Stimulated activated CD4-positive, alpha-beta T cell treated with anti-CD3 and anti-CD28 coated beads, Interleukin-2, amount 100 ng/mL, for 48 hours (primary cell): ENCODE results near the gene PKD1.

ENCODE experiments used
- DNase-seq, 2 donors: peaks; one replicate each; pipeline ENCODE4 v3.0.0-alpha.2; 2020

Gene PKD1

DNA sequence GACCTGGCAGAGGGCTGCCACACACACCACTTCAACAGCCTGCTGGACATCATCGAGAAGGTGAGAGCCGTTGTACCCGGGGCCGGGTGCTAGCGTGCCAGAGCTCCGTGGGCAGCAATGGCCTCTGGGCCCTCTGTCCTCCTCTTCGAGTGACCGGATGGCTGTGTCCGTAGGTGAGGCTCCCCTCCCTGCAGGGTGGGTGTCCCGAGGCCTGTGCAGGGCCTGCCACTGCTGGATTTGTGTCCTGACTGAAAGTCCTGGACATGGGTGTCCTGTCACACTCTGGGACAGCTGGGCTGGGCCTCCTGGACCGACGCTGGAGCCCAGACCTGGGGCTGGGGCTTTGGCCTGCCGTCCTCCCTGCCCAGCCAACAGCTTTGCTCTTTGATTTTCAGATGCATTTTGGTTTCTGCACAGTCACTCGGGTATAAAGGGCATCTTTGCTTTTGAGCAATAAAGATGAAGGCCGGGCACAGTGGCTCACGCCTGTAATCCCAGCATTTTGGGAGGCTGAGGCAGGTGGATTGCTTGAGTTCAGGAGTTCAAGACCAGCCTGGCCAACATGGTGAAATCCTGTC, 71.2 kb downstream of the PKD1 start:
- no peak for DNase-seq

DNA sequence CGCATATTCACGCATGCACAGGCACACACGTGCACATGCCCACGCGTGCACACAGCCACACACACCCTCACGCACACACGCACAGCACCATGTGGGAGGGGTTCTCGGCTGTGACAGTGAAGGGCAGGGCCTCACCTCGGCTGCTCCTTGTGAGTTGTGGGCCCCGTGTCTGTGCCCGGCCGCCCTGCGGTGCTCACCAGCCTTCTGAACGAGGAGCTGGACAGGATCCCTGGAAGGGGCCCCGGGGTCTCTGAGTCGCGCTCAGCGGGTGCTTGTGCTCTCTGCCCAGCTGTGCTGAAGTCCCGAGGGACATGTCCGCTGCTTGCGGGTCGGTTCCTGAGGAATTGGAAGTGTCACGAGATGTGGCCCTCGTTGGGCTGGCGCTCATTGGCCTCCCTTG, 71.8 kb downstream of the PKD1 start:
- no peak for DNase-seq

DNA sequence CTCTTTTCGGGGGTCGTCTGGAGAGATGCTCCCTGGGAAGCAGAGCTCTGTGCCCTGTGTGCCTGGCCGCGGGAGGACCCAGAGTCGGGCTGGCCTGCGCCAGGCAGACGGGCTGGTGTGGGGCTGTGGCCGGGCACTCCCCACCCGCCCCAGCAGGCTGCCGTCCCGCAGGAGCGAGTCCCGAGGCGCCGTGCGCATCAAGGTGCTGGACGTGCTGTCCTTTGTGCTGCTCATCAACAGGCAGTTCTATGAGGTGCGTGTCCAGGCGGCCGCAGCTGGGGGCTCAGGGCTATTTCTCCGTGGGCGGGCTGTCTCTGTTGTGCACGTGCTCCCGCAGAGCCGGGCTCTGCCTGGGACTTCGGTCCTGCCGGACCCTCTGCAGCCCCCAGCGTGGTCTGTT, 72.9 kb downstream of the PKD1 start:
- no peak for DNase-seq

DNA sequence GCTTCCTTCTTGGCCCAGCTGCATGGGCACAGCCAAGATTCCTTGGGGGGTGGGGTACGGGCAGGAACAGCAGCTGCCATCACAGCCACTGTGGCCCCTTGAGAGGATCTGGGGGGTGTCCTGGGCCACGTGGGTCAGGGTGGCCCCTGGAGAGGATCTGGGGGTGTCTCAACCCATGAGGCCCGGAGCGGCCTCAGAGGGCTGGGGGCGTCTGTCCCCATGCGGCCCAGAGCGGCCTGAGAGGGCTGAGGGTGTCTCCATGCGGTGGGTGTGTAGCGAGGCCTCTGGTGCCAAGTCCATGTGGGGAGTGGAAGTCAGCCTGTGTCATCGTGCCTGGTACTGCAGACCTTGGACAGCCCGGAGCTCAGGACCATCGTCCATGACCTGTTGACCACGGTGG, 74.2 kb downstream of the PKD1 start:
- no peak for DNase-seq

DNA sequence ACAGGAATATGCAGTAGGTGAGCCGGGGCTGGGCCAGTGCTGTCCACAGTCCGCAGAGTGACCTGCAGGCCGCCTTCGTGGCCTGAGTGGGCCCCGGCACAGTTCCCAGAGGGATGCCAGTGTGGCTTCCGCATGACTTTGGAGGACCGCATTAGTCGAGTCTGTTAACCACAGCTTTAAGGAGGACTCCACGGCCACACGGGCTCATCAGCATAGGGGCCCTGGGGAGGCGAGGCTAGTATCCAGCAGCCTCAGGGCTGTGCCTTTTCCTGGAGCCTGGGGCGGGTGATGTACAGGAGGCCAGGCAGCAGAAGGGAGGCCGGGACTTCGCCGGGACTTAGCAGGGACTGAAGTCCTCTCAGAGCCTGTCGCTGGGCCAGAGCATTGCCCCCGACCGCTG, 74.7 kb downstream of the PKD1 start:
- DNase-seq, result no peak

DNA sequence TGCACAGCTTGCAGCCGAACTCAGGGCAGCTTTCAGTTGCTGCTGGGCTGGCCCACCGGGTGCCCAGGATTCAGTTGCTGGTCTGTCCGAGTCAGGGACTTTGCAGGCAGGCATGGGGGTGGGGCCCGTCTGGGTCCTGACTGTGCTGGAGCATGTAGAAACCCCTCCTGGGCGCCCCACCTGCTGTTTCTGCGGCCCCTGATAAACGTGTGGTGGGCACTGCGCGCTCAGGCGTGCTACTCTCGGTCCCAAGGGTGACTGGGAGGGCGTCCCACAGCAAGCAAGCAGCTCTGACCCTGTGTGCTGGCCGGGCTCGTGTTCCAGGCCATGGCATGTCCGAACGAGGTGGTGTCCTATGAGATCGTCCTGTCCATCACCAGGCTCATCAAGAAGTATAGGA, 75.4 kb downstream of the PKD1 start:
- no peak for DNase-seq

DNA sequence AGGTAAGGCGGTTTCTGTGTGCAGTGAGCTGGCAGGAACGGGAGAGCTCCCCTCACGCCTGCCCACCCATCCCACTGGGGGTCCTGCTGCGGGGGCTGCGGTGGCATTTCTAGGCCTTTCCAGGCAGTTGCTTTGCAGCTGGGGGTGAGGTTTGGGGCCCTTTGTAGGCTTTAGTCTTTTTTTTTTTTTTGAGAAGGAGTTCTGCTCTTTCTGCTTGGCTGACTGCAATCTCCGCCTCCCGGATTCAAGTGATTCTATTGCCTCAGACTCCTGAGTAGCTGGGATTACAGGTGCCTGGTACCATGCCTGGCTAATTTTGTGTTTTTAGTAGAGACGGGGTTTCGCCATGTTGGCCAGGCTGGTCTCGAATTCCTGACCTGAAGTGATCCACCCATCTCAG, 76.8 kb downstream of the PKD1 start:
- no peak for DNase-seq

DNA sequence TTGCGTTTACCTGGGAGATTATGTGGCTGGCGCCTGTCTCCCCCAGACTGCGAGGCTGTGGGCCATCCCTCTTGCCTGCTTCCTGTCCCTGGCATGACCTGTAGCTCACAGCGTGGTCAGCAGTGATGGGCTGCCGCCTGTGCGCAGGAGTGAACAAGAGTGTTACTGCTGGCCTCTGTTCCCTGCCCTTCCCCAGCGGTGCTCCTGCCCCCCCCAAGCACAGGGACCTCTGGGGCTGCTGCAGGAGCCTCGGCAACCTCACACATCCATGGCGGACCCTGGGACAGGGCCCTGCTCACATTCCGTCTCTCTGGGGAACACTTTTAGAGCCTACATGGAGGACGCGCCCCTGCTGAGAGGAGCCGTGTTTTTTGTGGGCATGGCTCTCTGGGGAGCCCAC, 77.3 kb downstream of the PKD1 start:
- DNase-seq, result no peak

DNA sequence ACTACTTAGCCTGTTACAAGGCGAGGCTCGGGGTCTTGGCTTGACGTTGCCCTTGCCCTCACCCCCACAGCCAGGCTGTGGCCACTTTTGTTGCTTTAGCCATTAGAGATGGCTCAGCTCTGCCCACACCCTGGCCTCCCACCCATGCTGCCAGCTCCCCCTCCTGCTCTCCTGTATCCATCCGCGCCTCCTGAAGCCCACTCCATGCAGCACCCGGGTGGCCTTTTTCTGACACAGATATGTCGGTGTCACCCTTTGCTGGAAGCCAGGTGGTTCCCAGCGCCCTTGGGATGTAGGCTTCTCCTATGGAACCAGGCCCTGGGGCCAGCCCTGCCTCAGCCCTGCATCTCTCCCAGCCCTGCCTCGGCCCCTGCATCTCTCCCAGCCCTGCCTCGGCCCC, 78.3 kb downstream of the PKD1 start:
- no peak for DNase-seq

DNA sequence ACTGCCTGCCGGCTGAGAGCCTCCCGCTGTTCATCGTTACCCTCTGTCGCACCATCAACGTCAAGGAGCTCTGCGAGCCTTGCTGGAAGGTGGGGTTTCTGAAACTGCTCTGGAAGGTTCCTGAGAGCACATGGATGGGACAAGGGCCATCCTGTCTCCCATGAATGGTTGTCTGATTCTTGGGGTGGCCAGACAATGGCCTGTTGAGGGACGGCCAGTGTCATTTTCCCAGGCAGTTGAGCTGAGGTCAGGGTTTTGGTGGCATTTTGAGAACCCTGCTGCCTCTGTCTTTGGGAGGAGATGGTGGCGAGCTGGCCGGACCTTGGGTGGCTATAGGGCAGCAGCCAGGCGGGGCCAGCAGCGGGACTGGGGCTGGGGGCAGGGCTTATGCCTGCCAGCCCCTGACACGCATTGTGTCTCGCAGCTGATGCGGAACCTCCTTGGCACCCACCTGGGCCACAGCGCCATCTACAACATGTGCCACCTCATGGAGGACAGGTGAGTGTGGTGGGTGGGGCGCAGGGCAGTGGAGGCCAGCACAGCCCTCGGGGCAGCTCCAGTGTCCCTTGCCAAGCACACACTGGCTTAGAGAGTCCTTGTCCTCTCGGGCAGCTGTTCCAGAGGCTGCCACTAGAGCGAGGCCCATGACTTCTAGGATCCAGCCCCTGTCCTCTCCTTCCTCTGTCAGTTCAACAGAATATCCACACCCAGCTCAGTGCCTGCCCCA, 78.9 kb downstream of the PKD1 start:
- DNase-seq, result no peak

DNA sequence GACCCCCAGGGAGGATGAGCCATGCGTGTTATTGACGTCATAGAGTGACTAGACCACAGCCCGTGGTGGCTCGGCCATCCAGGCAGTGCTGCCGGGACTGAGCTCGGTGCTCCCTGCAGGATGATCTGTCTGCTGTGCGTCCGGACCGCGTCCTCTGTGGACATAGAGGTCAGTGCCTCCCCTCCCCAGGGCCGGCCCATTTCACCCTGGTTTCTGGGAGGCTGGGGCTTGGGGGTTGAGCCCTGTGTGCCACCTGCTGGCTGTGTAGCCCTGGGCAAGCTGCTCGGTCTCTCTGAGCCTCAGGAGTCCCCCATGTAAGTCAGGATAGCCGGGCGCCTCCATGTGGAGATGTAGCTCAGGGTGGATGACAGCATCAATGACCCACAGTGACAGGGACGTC, 79.6 kb downstream of the PKD1 start:
- DNase-seq, result no peak

DNA sequence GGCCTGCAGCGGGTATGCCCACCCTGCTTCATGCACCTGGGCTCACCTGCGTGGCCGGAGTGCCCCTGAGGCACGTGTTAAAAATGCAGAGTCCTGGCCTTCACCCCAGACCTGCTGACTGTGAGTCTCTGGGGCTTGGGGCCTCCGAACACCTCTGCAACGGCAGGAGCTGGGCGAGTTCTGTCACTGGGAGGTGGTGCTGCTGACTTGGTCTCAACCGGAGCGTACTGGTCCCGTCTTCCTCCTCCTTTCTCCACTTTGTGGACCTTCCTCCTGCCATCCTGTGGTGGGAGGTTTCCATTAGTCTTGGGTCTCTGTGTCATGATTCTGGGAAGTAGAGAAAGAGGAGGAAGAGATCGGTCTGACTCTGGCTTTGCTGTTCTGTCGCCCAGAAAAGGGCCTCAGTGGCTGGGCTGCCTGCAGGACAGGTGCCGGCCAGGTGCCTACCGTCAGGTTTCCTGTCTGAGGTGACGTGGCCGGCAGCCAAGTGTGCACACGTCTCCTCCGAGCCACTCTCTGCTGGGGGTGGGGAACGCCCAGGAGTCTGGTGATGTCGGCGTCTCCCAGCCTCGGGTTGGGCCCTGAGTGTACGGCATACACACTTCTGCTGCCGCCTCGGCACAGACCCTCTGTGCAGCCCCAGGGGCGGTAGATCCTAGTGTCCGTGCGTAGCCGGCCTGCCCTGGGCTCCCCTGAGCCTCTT, 81.0 kb downstream of the PKD1 start:
- no peak for DNase-seq

DNA sequence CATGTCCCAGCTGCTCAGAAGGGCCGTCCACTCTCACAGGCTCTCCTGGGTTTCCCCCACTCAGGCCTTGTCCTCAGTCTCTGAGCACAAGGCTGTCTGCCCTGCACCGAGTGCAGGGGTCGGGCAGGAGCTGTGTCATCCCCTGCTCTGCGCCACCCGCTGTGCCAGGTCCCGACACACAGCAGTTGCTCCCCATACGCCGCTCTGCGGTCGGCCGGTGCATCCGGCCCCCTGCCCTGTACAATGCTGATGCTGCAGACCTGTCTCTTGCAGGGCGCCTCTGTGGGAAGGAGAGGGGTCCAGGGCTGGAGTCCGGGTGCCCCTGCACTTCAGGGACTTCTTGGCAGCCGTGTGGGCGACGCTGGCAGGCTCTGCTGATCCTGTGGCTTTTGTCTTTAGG, 81.8 kb downstream of the PKD1 start:
- no peak for DNase-seq

DNA sequence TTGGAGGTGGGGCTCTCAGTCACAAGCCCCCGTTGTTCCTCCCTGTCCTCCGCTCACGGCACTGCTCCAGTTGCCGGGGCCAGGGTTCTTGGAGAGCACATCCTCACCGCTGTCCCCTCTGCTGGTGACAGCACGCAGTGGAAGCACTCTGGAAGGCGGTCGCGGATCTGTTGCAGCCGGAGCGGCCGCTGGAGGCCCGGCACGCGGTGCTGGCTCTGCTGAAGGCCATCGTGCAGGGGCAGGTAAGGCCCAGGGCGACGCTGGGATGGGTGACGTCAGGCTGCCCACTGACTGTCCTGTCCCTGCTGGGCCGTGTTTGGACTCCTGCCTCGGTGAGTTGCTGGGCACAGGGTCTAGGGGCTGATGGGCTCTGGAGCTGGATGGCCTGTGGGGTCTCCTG, 82.5 kb downstream of the PKD1 start:
- DNase-seq, result no peak

DNA sequence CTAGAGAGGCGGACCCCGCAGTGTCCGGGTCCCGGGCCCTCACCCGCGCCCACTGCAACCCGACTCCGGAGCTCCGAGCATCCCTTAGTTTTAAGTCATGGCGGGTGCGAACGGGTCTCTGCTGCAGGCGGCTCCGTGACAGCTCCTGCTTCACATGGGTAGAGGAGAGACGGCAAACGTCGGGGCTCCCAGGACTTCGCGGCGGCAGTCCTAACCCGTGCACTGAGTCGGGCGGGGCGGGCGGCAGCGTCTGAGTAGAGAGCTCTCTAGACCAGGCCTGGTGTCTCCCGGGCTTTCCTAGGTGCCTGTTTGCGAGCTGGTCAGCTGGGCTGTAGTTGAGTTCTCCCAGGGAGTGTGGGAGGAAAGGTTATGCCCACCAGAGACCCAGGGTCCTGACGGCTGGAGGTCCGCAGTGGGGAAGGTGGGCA, 87.6 kb downstream of the PKD1 start:
- DNase-seq, result peak in 1 of 2 donors; percentile 15

DNA sequence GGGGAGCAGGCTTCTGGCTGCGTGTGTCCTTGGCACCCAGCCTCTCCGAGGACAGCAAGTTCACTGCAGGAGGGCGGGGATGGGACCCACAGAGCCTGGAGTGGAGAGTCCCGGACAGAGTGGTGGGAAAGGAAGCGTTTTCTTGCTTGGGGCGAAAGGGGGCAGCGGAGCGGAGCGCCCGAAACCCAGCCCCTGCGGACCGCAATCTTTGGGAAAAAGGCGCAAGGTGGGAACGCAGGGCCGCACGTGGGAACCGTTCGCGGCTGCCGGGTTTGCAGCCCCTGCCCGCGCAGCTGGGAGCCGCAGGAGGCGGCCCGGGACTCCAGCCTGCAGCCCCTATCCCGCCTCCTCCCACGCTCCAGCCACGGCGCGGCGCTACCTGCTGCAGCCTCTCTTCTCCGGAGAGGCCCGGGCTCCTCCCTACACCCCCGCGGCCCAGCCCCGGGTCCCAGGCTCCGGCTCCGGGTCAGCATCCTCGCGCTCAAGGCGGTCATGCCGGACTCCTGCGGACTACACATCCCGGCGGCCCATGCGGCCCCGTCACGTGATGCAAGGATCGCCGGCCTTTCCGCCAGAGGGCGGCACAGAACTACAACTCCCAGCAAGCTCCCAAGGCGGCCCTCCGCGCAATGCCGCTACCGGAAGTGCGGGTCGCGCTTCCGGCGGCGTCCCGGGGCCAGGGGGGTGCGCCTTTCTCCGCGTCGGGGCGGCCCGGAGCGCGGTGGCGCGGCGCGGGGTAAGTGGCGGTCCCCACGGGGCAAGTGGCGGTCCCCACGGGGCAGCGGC, 88.2 kb downstream of the PKD1 start, which contains the start of the genes NTHL1 and TSC2:
Gene NTHL1, minus strand, starts transcription at position 505 of the 786 bp plus-strand sequence. Its CDS starts 11 bp downstream, at position 494.
Gene TSC2, plus strand, starts transcription at position 656 of the 786 bp plus-strand sequence. CDS start 631 bp downstream, outside the sequence.
- DNase-seq, result peak; percentile 91 to 92

DNA sequence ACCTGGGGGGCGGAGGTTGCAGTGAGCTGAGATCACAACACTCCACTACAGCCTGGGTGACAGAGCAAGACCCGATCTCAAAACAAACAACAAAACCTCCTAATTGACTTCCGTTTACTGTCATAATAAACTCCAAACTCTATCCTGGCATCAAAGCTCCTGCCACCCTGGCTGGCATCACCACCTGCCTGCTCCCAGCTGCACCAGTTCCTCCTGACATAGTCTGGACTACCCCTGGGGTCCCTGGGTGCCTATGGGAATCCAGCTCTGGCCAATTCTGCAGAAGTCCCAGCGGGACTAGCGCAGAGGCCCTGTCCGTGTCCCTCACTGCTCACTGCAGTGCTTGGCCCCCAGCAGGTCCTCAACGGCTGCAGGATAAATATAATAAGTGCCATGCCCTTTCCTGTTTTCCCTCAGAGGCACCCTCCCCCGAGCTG, 88.8 kb downstream of the PKD1 start:
- DNase-seq, result no peak

DNA sequence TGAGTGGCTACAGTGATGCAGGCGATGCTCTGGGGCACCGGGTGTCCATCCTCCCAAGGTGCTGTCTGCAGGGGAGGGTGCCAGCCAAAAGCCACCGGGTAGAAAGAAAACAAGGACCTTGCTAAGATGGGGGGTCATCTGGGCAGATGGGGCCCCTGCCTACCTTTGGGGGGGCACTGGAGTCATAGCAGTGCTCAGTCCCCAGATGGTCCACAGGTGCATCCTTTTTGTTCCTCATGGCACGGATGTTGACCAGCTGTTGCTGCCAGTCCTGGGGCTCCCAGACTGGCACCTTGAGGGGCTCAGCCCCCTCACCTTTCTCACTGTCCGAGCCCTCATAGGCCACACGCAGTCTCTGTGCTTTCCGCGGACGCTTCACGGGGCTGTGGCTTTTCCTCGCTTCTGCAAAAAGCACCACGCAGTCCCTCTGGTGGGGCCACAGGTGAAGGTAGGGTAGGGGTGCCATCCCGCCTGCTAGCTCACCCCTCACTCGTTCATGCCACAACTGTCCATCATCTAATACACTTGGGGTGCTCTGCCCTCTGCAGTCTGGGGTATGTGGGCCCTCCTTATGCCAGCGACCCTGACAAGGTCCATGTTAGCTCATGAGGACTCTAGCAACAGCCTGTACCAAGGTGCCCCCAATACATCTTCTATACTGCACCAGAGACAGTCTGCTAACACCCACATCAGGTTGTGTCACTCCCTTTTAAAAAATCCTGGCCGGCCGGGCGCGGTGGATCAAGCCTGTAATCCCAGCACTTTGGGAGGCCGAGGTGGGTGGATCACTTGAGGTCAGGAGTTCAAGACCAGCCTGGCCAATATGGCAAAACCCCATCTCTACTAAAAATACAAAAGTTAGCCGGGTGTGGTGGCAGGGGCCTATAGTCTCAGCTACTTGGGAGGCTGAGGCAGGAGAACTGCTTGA, 89.5 kb downstream of the PKD1 start:
- DNase-seq, result no peak

DNA sequence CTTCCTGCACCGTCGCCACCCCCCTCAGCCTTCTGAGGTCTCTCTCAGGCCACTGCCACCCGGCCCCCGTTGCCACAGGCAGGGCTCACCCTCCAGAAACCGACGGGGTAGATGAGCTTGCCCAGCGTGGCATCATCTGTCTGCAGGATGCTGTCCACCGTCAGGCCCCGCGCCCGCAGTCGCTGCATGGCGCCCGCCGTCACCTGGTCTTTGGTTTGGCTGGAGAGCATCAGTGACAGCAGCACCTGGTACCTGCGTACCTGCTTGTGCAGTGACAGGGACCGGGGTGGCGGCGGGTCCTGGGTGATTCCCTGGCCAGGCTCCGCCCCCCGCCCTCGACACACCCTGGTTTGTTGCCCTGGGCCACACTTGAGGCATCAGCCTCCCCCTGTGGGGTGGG, 91.2 kb downstream of the PKD1 start:
- no peak for DNase-seq

DNA sequence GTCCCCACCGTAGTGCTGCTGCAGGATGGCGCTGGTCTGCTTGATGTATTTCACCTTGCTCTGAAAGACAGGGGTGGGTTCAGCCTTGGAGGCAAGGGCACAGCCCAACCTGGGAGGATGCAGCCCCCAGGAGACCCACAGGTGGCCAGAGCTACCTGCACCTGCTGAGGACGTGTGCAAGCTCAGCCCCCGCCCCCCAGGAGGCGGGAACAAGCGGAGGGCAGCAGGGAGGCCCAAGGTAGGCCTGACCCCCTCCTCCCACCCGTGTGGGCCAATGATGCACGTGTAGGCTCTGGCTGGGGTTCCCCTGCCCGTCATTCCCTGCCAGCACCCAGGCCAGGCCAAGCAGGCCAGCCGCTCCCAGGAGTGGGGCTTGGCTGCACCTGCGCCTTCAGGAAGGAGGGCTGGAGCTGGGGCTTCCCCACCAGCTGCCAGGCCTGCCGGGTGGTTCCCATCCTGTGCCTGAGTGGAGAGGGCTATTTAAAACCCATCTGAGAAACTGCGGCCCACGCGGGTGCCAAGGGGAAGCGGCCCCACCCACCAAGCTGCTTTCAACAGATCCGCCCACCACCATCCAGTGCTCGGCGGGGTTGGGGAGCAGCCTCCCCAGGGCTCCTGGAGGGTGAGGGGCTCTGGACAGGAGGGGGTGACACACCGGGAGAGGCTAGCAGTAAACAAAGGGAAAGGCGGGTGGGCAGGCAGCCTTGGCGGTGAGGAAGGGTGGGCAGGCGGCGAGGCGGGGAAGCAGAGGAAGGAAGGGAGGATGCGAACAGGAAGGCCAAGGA, 91.8 kb downstream of the PKD1 start:
- DNase-seq, result no peak

DNA sequence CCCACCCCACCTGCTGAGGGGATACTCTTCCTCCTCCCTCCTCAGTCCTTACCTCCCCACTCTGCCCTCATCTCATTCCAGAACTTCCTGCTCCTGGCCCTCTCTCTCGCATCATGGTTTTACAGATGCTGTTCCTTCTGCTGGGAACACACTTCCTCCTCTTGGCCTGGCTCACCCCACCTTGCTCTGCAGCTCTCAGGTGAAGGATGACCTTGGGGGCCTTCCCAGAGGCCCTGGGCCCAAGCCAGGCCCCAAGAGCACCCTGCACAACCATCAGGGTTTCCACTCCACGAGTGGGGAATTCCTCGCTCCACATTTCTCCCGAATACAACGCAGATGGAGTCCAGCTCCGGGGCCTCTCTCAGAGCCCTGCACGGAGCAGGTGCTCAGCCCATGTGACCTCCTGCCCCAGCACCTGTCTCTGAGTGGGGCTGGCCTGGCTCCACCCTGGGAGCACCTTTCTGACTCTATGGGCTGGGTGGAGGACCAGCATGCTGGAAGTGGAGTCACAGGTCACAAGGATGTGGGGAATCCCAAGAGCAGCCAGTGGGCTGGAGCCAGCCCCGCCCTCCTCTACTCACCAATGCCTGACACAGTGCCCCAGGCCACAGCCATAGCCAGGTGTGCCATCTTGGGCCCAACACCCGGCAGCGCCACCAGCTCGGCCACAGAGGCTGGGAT, 92.6 kb downstream of the PKD1 start:
- DNase-seq, result no peak
